SK-N-SH (cell line): ENCODE results near the gene SUN5. TPM values are rescaled to one million over a fixed set of nuclear protein-coding genes. Genes with fewer than 3 reads are reported as not detected.

Experiments used
- CTCF ChIA-PET: fragments of 300-600, 350-600 bp; formaldehyde crosslinking; extraction: SDS; loops from one replicate; lab custom pipeline; 2021; lab: Yijun Ruan, JAX
- POLR2A ChIA-PET: fragments of 350-600 bp; sonication (Branson Sonifier 250); formaldehyde crosslinking; extraction: SDS; loops from one replicate; lab custom pipeline; 2020; ENCODE audit warnings: antibody characterized with exemption, inconsistent platforms; lab: Yijun Ruan, JAX
- DNase-seq: peaks from one replicate; pipeline ENCODE4 v3.0.0; 2012
- H2AFZ ChIP-seq: fragments of 200-600 bp; sonication (generic); 2 replicates; pipeline ENCODE4 v1.8.1; 2016; ENCODE audit warnings: antibody characterized with exemption, mild to moderate bottlenecking, low read depth
- H3F3A ChIP-seq: fragments of 200-600 bp; sonication (generic); replicated peaks from 2 replicates; pipeline ENCODE3; 2016; ENCODE audit warnings: antibody characterized with exemption, mild to moderate bottlenecking; ENCODE audit not compliant: insufficient read depth
- H3K27ac ChIP-seq, 2 experiments: fragments of 200-500 bp in 1 of 2; fragments of 200-600 bp in 1 of 2; sonication (Bioruptor generic) in 1 of 2; sonication (generic), shearing (Covaris generic) in 1 of 2; 2 replicates each; pipeline versions ENCODE4 v1.5.1 to v1.6.1; 2014 to 2016; ENCODE audit warnings: low read depth in 2 of 2, inconsistent platforms in 1 of 2, low read length in 1 of 2, mild to moderate bottlenecking in 1 of 2, mixed read lengths in 1 of 2
- H3K27me3 ChIP-seq: fragments of 200-600 bp; sonication (generic), shearing (Covaris generic); 2 replicates; pipeline ENCODE4 v1.6.1; 2016; ENCODE audit warnings: mixed run types; ENCODE audit not compliant: insufficient read depth
- H3K36me3 ChIP-seq, 2 experiments: fragments of 200-500 bp in 1 of 2; fragments of 200-600 bp in 1 of 2; sonication (Bioruptor generic) in 1 of 2; sonication (generic) in 1 of 2; replicated peaks in 1 of 2; 2 replicates each; pipeline versions ENCODE3 to v1.5.1; 2014 to 2016; ENCODE audit warnings: low read length in 1 of 2, mild to moderate bottlenecking in 1 of 2; ENCODE audit not compliant: insufficient read depth in 2 of 2, control insufficient read depth in 1 of 2
- H3K4me1 ChIP-seq, 2 experiments: fragments of 200-500 bp in 1 of 2; fragments of 200-600 bp in 1 of 2; sonication (Bioruptor generic) in 1 of 2; sonication (generic), shearing (Covaris generic) in 1 of 2; 2 replicates each; pipeline versions ENCODE4 v1.5.1 to v1.6.1; 2014 to 2016; ENCODE audit warnings: low read depth in 1 of 2, low read length in 1 of 2, mixed run types in 1 of 2; ENCODE audit not compliant: insufficient read depth in 2 of 2, control insufficient read depth in 1 of 2
- H3K4me2 ChIP-seq: fragments of 200-600 bp; sonication (generic), shearing (Covaris generic); 2 replicates; pipeline ENCODE4 v1.6.1; 2017; ENCODE audit warnings: mixed run types
- H3K4me3 ChIP-seq, 2 experiments: fragments of 200-500 bp in 1 of 2; fragments of 200-600 bp in 1 of 2; sonication (Bioruptor generic) in 1 of 2; sonication (generic), shearing (Covaris generic) in 1 of 2; 2 replicates each; pipeline versions ENCODE4 v1.5.1 to v1.8.1; 2014 to 2016; ENCODE audit warnings: low read depth in 2 of 2, inconsistent platforms in 1 of 2, low read length in 1 of 2, mild to moderate bottlenecking in 1 of 2, mixed read lengths in 1 of 2, moderate library complexity in 1 of 2
- H3K79me2 ChIP-seq: fragments of 200-600 bp; sonication (generic); 2 replicates; pipeline ENCODE4 v1.8.1; 2017; ENCODE audit warnings: mild to moderate bottlenecking; ENCODE audit not compliant: insufficient read depth
- H3K9ac ChIP-seq: fragments of 200-600 bp; sonication (generic); 2 replicates; pipeline ENCODE4 v1.6.1; 2017; ENCODE audit warnings: mixed run types
- H3K9me2 ChIP-seq: fragments of 200-600 bp; sonication (generic); 2 replicates; pipeline ENCODE4 v1.6.1; 2017; ENCODE audit warnings: mixed run types
- H3K9me3 ChIP-seq: fragments of 200-600 bp; sonication (generic); 2 replicates; pipeline ENCODE4 v1.6.1; 2017; ENCODE audit warnings: mixed run types, mild to moderate bottlenecking, moderate library complexity
- H4K20me1 ChIP-seq: fragments of 200-600 bp; sonication (generic); 2 replicates; pipeline ENCODE4 v1.6.1; 2017; ENCODE audit warnings: mild to moderate bottlenecking, mixed run types; ENCODE audit not compliant: insufficient read depth
- FOSL2 ChIP-seq: IDR thresholded peaks from 2 replicates; pipeline ENCODE4 v1.4.0; 2012; ENCODE audit warnings: low read depth, mild to moderate bottlenecking, moderate library complexity, borderline replicate concordance
- FOXJ3 ChIP-seq: sonication (generic); formaldehyde crosslinking; IDR thresholded peaks from 2 replicates; pipeline ENCODE4 v1.5.1; 2020; ENCODE audit warnings: mild to moderate bottlenecking, missing genetic modification reagents
- FOXM1 ChIP-seq: IDR thresholded peaks from 2 replicates; pipeline ENCODE4 v1.4.0; 2012; ENCODE audit warnings: low read depth, mild to moderate bottlenecking
- GATA2 ChIP-seq: sonication (generic); formaldehyde crosslinking; IDR thresholded peaks from 2 replicates; pipeline ENCODE4 v1.5.0; 2020; ENCODE audit warnings: mild to moderate bottlenecking, missing genetic modification reagents
- MAX ChIP-seq: IDR thresholded peaks from 2 replicates; pipeline ENCODE4 v1.4.0; 2012; ENCODE audit warnings: low read depth
- MEF2A ChIP-seq: IDR thresholded peaks from 2 replicates; pipeline ENCODE4 v1.4.0; 2012; ENCODE audit warnings: low read depth, borderline replicate concordance
- MXI1 ChIP-seq: IDR thresholded peaks from 2 replicates; pipeline ENCODE4 v1.6.1; 2012; ENCODE audit warnings: mild to moderate bottlenecking, low read depth, low read length, improper control_type of control experiment
- NRF1 ChIP-seq: IDR thresholded peaks from 2 replicates; pipeline ENCODE4 v1.6.1; 2012; ENCODE audit warnings: low read depth, mild to moderate bottlenecking, low read length
- RCOR1 ChIP-seq: fragments of 150-350 bp; IDR thresholded peaks from 2 replicates; pipeline ENCODE4 v1.6.1; 2017; ENCODE audit warnings: antibody characterized with exemption, low read length
- RXRA ChIP-seq: IDR thresholded peaks from 2 replicates; pipeline ENCODE4 v1.4.0; 2012; ENCODE audit warnings: low read depth, mild to moderate bottlenecking, borderline replicate concordance
- SIN3A ChIP-seq: IDR thresholded peaks from 2 replicates; pipeline ENCODE4 v1.6.1; 2012; ENCODE audit warnings: low read depth, mild to moderate bottlenecking, low read length, moderate library complexity, borderline replicate concordance
- SMC3 ChIP-seq: IDR thresholded peaks from 2 replicates; pipeline ENCODE4 v1.6.1; 2012; ENCODE audit warnings: low read depth, low read length, improper control_type of control experiment
- TAF1 ChIP-seq: IDR thresholded peaks from 2 replicates; pipeline ENCODE4 v1.6.1; 2012; ENCODE audit warnings: low read depth, mild to moderate bottlenecking, low read length, moderate library complexity, borderline replicate concordance
- TCF12 ChIP-seq: IDR thresholded peaks from 2 replicates; pipeline ENCODE4 v1.4.0; 2012
- TEAD4 ChIP-seq: IDR thresholded peaks from 2 replicates; pipeline ENCODE4 v1.4.0; 2012; ENCODE audit warnings: mild to moderate bottlenecking, borderline replicate concordance; ENCODE audit not compliant: insufficient read depth
- WGBS: methylation state at CpG from one replicate; pipeline ENCODE4 v1.1.6; 2017; ENCODE audit warnings: low lambda C conversion rate; 5-methylcytosine and 5-hydroxymethylcytosine counted together
- polyA plus RNA-seq, 3 experiments: library from polyadenylated mRNA; depleted of rRNA; stranded (reverse); fragments of >200 nt; gene quantifications; 2 replicates each; pipeline ENCODE4 v1.2.3, GENCODE V29; 2012

SUN5 gene
- polyA plus RNA-seq, 1 of the 3 experiments (the other 2 are of a cell fraction) = not detected

DNA sequence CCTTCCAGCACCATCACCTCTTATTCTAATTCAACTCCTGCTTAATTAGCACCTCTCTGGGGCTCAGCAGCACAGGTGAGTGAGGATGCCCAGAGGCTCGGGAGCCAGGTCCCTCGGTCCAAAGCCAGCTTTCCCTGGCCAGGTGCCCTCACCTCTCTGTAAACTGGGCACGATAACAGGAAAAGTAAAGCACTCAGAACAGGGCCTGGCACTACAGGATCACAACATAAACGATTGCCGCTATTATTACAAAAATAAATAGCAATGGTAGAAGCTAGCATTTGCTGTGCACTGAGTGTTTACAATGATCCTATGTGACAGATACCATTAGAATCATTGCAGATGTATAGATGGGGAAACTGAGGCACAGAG, 5.9 kb upstream of the SUN5 start:
- 22% methylated on average over 5 of the region's 5 CpGs for WGBS
- no peaks in the 10 kb centered on the region for H3K9me2 ChIP-seq

DNA sequence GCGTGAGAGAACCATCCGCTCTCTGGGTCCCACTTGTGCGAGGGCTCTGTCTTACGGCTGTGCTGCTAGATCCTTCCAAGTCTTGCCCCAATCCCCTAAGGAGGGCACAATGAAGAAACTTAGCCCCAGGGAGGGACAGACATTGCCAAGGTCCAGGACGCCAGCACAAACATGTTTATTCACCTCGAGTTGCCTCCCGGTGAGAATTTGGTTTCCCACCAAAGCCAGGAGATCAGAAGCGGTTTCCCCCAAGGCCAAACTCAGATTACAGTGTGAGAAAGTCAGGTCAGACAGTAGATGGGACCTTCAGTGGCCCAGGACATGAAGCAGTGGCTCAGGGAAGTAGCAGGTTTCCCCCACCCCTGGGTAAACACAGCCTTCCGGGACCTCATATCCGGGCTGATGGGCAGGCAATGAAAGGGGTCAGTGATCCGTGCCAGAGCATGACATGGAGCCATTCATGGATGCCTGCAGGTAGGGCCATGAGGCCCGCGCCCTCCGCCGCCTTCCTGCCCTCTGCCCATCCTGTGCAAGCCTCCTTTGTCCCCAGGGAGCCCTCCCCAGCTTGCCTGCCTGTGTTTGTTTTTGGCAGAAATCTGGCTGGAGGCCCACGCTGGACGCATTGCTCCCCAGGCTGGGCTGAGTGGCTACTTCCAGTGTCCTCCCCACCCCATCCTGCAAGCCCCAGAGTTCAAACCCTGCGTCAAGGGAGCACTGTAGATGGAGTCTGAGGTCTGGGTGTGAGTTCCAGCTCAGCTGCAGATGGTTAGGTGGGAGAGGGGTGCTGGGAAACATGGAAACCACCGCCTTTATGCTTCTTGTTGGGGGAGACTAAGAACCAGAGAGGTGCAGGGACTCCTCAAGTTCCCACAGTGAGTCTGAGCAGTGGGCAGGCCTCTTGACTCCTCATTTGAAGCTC, 5.2 kb upstream of the SUN5 start:
- POLR2A ChIA-PET = no interaction called here
- H3K36me3 ChIP-seq = no peaks in the 10 kb centered on the region
- TF ChIP-seq RCOR1 (no peak), TCF12 (no peak), RXRA (no peak)
- TF ChIP-seq, all 33 proteins: peak for 0
- 8% methylated on average over 5 of the region's 19 CpGs for WGBS
- Histone ChIP-seq H3K4me1 (no peaks in the 10 kb centered on the region), H3K79me2 (no peaks in the 10 kb centered on the region), H3K4me2 (no peak overlapping the region), H3K27me3 (peaks cover 40% of the 10 kb centered on the region), H3K9me3 (no peaks in the 10 kb centered on the region), H4K20me1 (no peaks in the 10 kb centered on the region), H3F3A (no peaks in the 10 kb centered on the region), H3K9me2 (no peaks in the 10 kb centered on the region), H3K4me3 (no peak overlapping the region), H2AFZ (no peak overlapping the region), H3K9ac (no peak overlapping the region), H3K27ac (no peak overlapping the region)
- no peak for DNase-seq
- CTCF ChIA-PET = interaction anchor here (1.3 kb wide), 1 partner anchor 107 kb away, joined by 3 read pairs; no protein-coding TSS in a partner anchor

More for the DNA sequence above, 5.9 kb upstream of the SUN5 start:
- no peaks in the 10 kb centered on the region for H3K9me3 ChIP-seq
- CTCF ChIA-PET = no interaction called here
- TF ChIP-seq RCOR1 = no peak
- TF ChIP-seq TCF12 = no peak
- TF ChIP-seq NRF1 = no peak
- no peak for TF ChIP-seq FOXJ3 (CRISPR knock-in tag)
- no peak for TF ChIP-seq MAX
- no peak for TF ChIP-seq SIN3A
- TF ChIP-seq GATA2 = no peak
- TF ChIP-seq TAF1 = no peak
- no peak for TF ChIP-seq MEF2A
- TF ChIP-seq TEAD4 = no peak
- no peak for TF ChIP-seq SMC3
- TF ChIP-seq MXI1 = no peak
- no peak for TF ChIP-seq RXRA
- TF ChIP-seq FOXM1 = no peak
- no peak for TF ChIP-seq FOSL2
- no peak overlapping the region for H2AFZ ChIP-seq
- no peak overlapping the region for H3K9ac ChIP-seq
- no peak overlapping the region for H3K27ac ChIP-seq
- POLR2A ChIA-PET = no interaction called here
- H3F3A ChIP-seq = no peaks in the 10 kb centered on the region
- no peaks in the 10 kb centered on the region for H3K4me1 ChIP-seq
- H3K36me3 ChIP-seq = no peaks in the 10 kb centered on the region
- no peak for DNase-seq
- H3K27me3 ChIP-seq = peaks cover 46% of the 10 kb centered on the region
- H3K4me3 ChIP-seq = no peak overlapping the region
- no peak overlapping the region for H3K4me2 ChIP-seq
- no peaks in the 10 kb centered on the region for H4K20me1 ChIP-seq
- no peaks in the 10 kb centered on the region for H3K79me2 ChIP-seq
